GM19455 (cell line): Measurements from ENCODE around the gene CDYL.

ENCODE experiments used
- ATAC-seq: cut with Tn5 transposase; IDR thresholded peaks from one replicate; pipeline ENCODE4 v1.9.1; 2021; ENCODE audit not compliant: unreplicated experiment

Gene CDYL

GRCh38 chr6:4931530-4932227 is 155.5 kb downstream of the CDYL start:
- ATAC-seq = no peak

- no peak for ATAC-seq
Observed at GRCh38 chr6:4932228-4932903, 156.2 kb downstream of the CDYL start.

- ATAC-seq = no peak
Observed at GRCh38 chr6:4935486-4935885, 159.3 kb downstream of the CDYL start.

- ATAC-seq = no peak
Observed at GRCh38 chr6:4935975-4936680, 159.9 kb downstream of the CDYL start.

- no peak for ATAC-seq
Observed at GRCh38 chr6:4936681-4937041, 160.5 kb downstream of the CDYL start.

- ATAC-seq = no peak
Observed at GRCh38 chr6:4937414-4937813, 161.2 kb downstream of the CDYL start.

- ATAC-seq = no peak
Observed at GRCh38 chr6:4939241-4939640, 163.0 kb downstream of the CDYL start.

GRCh38 chr6:4940416-4940815 is 164.2 kb downstream of the CDYL start:
- ATAC-seq = no peak

GRCh38 chr6:4941782-4942672 is 165.8 kb downstream of the CDYL start:
- peak; percentile 70 for ATAC-seq

GRCh38 chr6:4942673-4943009 is 166.4 kb downstream of the CDYL start:
- no peak for ATAC-seq

GRCh38 chr6:4943716-4944115 is 167.5 kb downstream of the CDYL start:
- no peak for ATAC-seq

GRCh38 chr6:4944325-4944724 is 168.1 kb downstream of the CDYL start:
- no peak for ATAC-seq

- no peak for ATAC-seq
Observed at GRCh38 chr6:4946521-4946920, 170.3 kb downstream of the CDYL start.

- ATAC-seq = no peak
Observed at GRCh38 chr6:4947716-4948115, 171.5 kb downstream of the CDYL start.

- ATAC-seq = no peak
Observed at GRCh38 chr6:4948781-4949450, 172.7 kb downstream of the CDYL start.

GRCh38 chr6:4950076-4950475 is 173.9 kb downstream of the CDYL start:
- no peak for ATAC-seq

- no peak for ATAC-seq
Observed at GRCh38 chr6:4950836-4951533, 174.8 kb downstream of the CDYL start.

GRCh38 chr6:4953440-4953839 is 177.2 kb downstream of the CDYL start:
- no peak for ATAC-seq

- ATAC-seq = no peak
Observed at GRCh38 chr6:4956625-4957024, 180.4 kb downstream of the CDYL start.

GRCh38 chr6:4957521-4958231 is 181.5 kb downstream of the CDYL start:
- ATAC-seq = no peak
